ENCODE results near the gene UFSP1.
A peak's percentile ranks its signal among the peaks of the same experiment; 100 is the strongest.
"Not testable (repeated sequence)": the region's sequence is repeated elsewhere in the genome, so short reads cannot be mapped to it uniquely, and the experiment has no call there.

Gene UFSP1

GRCh38 chr7:100888988-100889750 lies at the start of gene UFSP1:
TSS of gene UFSP1 (minus strand) at chr7:100889715. CDS start at chr7:100889271, 444 bp downstream.
- DNase-seq: no peak

- not testable (repeated sequence) for DNase-seq
These were observed 46.7 kb upstream of the UFSP1 start for GRCh38 chr7:100936167-100936566.

GRCh38 chr7:100935381-100935780 lies 45.9 kb upstream of the UFSP1 start:
- not testable (repeated sequence) for DNase-seq

GRCh38 chr7:100933734-100934133 lies 44.2 kb upstream of the UFSP1 start:
- no peak for DNase-seq

- DNase-seq: no peak
These were observed 40.3 kb upstream of the UFSP1 start for GRCh38 chr7:100929808-100930174.

GRCh38 chr7:100923616-100924015 lies 34.1 kb upstream of the UFSP1 start:
- not testable (repeated sequence) for DNase-seq

- no peak for DNase-seq
These were observed 31.5 kb upstream of the UFSP1 start for GRCh38 chr7:100921039-100921438.

- not testable (repeated sequence) for DNase-seq
These were observed 30.4 kb upstream of the UFSP1 start for GRCh38 chr7:100919779-100920437.

GRCh38 chr7:100919335-100919734 lies 29.8 kb upstream of the UFSP1 start:
- not testable (repeated sequence) for DNase-seq

- no peak for DNase-seq
These were observed 25.4 kb upstream of the UFSP1 start for GRCh38 chr7:100914879-100915447.

- DNase-seq: no peak
These were observed 24.8 kb upstream of the UFSP1 start for GRCh38 chr7:100914208-100914878.

GRCh38 chr7:100911484-100911883 lies 22.0 kb upstream of the UFSP1 start:
- no peak for DNase-seq

- not testable (repeated sequence) for DNase-seq
These were observed 20.9 kb upstream of the UFSP1 start for GRCh38 chr7:100910443-100910842.

GRCh38 chr7:100908512-100908911 lies 19.0 kb upstream of the UFSP1 start:
- DNase-seq: no peak

GRCh38 chr7:100902638-100903037 lies 13.1 kb upstream of the UFSP1 start:
- no peak for DNase-seq

GRCh38 chr7:100901921-100902332 lies 12.4 kb upstream of the UFSP1 start:
- no peak for DNase-seq

- no peak for DNase-seq
These were observed 11.5 kb upstream of the UFSP1 start for GRCh38 chr7:100900978-100901377.

- no peak for DNase-seq
These were observed 9.9 kb upstream of the UFSP1 start for GRCh38 chr7:100899432-100899831.

GRCh38 chr7:100897772-100898454 lies 8.4 kb upstream of the UFSP1 start:
- no peak for DNase-seq

- DNase-seq: no peak
These were observed 7.5 kb upstream of the UFSP1 start for GRCh38 chr7:100896732-100897608.

- DNase-seq: peak; percentile 52
These were observed 6.6 kb upstream of the UFSP1 start for GRCh38 chr7:100895956-100896731.
